Kidney capillary endothelial cell (primary cell): ENCODE data around the gene STX1B.
"Not testable (repeated sequence)": the region's sequence is repeated elsewhere in the genome, so short reads cannot be mapped to it uniquely, and the experiment has no call there.

Source experiments
- DNase-seq: peaks from one replicate; pipeline ENCODE4 v3.0.0-alpha.2; 2018; ENCODE audit warnings: low spot score

The STX1B gene

GRCh38 chr16:30951750-30952149 is 58.7 kb downstream of the STX1B start:
- no peak for DNase-seq

GRCh38 chr16:30951193-30951592 is 59.2 kb downstream of the STX1B start:
- DNase-seq, result no peak

GRCh38 chr16:30950516-30951065 is 59.8 kb downstream of the STX1B start:
- no peak for DNase-seq

- no peak for DNase-seq
Observed at GRCh38 chr16:30949650-30950515, 60.6 kb downstream of the STX1B start.

GRCh38 chr16:30948667-30949649 is 61.5 kb downstream of the STX1B start, which contains the start of gene ORAI3:
Gene ORAI3 (plus strand): TSS chr16:30949068. CDS start chr16:30949290, 222 bp downstream.
- peak; percentile 56 for DNase-seq

GRCh38 chr16:30947859-30948666 is 62.4 kb downstream of the STX1B start:
- peak; percentile 92 for DNase-seq

GRCh38 chr16:30947541-30947858 is 62.9 kb downstream of the STX1B start:
- DNase-seq, result no peak

- no peak for DNase-seq
Observed at GRCh38 chr16:30946671-30947540, 63.5 kb downstream of the STX1B start.

- DNase-seq, result no peak
Observed at GRCh38 chr16:30944352-30944751, 66.1 kb downstream of the STX1B start.

- DNase-seq, result no peak
Observed at GRCh38 chr16:30942426-30942806, 68.0 kb downstream of the STX1B start.

GRCh38 chr16:30941600-30942425 is 68.6 kb downstream of the STX1B start:
- peak; percentile 57 for DNase-seq

- DNase-seq, result not testable (repeated sequence)
Observed at GRCh38 chr16:30939571-30939970, 70.9 kb downstream of the STX1B start.
